Upper lobe of right lung (tissue), 1 donor: ENCODE data around the gene PRKAR1B. TPM values are rescaled to one million over a fixed set of nuclear protein-coding genes. Genes with fewer than 3 reads are reported as not detected.

Source experiments
- ATAC-seq: fragments of 200-7000 bp; cut with Tn5 transposase; one replicate; pipeline ENCODE4 v1.9.1; 2020; ENCODE audit warnings: mild to moderate bottlenecking, moderate library complexity
- DNase-seq: peaks from one replicate; pipeline ENCODE4 v3.0.0-alpha.2; 2020
- H3K27ac ChIP-seq: fragments of 200-600 bp; one replicate; pipeline ENCODE4 v1.8.0; 2022
- H3K27me3 ChIP-seq: fragments of 200-600 bp; one replicate; pipeline ENCODE4 v1.8.0; 2022; ENCODE audit warnings: mild to moderate bottlenecking
- H3K36me3 ChIP-seq: fragments of 200-600 bp; one replicate; pipeline ENCODE4 v1.8.0; 2022
- H3K4me1 ChIP-seq: fragments of 200-600 bp; one replicate; pipeline ENCODE4 v1.8.0; 2022
- H3K4me3 ChIP-seq: fragments of 200-600 bp; one replicate; pipeline ENCODE4 v1.8.0; 2022; ENCODE audit warnings: mild to moderate bottlenecking
- H3K9me3 ChIP-seq: fragments of 200-600 bp; one replicate; pipeline ENCODE4 v1.8.0; 2022
- intact Hi-C: fragments of 100-400 bp; cut with DNase I; formaldehyde crosslinking; loops from one replicate; pipeline ENCODE4 v1.11.0; 2022
- total RNA-seq: library from RNA; stranded (reverse); fragmentation: NEBNext Ultra II Directional; extraction: Animal tissue kit (Norgen Biotek cat#: 25700); gene quantifications from one replicate; pipeline ENCODE4 v1.2.1, GENCODE V29; 2021
- TF ChIP-seq, protein P1 (sequence below): fragments of 200-600 bp; IDR thresholded peaks from one replicate; pipeline ENCODE4 v1.8.0; 2022; ENCODE audit warnings: antibody characterized with exemption
- donor health status: DM: no; HTN: yes; CAD: no; lungs with severe emphysema.

Gene PRKAR1B
- total RNA-seq, 1 donor from 2014 or later, result 25.7 TPM

DNA sequence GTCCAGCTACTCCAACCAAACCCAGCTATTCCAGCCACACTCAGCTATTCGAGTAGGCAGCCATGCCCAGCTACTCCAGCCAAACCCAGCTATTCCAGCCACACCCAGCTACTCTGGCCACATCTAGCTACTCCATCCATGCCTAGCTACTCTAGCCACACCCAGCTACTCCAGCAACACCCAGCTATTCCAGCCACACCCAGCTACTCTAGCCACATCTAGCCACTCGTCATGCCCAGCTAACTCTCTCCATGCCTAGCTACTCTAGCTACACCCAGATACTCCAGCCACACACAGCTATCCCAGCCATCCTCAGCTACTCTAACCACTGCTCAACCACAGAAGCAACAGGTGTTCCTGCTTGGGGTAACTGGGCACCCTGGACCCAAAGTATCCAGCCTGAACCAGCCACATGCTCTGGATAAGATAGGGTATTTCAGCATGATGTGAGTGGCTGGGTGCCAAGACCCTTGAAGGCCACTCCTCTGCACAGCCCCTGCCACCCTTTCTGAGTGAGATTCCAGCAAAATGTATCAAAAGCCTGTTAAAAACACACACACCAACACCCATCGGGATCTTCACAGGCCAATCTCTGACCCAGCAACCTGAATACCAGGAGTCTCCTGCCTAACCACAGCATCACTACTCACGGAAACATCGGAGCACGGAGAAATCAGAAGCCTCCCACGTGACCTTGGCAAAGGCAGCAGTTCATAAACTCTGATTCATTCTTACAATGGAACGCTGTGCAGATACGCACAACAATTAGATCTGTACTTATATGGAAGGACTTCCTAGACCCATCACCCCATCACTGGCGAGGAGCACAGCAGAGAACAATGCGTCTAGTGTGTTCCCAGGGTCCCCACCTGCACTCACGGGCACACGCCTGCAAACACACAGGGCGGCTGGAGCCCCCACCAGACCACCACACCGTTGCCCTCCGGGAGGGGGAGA lies 52.3 kb downstream of the PRKAR1B start:
- H3K27ac ChIP-seq, result no peak overlapping the region
- H3K27me3 ChIP-seq, result no peaks in the 10 kb centered on the region
- ATAC-seq (no peak), DNase-seq (no peak)
- no peaks in the 10 kb centered on the region for H3K36me3 ChIP-seq
- H3K9me3 ChIP-seq, result no peaks in the 10 kb centered on the region
- H3K4me3 ChIP-seq, result no peak overlapping the region
- TF ChIP-seq, protein P1, sequence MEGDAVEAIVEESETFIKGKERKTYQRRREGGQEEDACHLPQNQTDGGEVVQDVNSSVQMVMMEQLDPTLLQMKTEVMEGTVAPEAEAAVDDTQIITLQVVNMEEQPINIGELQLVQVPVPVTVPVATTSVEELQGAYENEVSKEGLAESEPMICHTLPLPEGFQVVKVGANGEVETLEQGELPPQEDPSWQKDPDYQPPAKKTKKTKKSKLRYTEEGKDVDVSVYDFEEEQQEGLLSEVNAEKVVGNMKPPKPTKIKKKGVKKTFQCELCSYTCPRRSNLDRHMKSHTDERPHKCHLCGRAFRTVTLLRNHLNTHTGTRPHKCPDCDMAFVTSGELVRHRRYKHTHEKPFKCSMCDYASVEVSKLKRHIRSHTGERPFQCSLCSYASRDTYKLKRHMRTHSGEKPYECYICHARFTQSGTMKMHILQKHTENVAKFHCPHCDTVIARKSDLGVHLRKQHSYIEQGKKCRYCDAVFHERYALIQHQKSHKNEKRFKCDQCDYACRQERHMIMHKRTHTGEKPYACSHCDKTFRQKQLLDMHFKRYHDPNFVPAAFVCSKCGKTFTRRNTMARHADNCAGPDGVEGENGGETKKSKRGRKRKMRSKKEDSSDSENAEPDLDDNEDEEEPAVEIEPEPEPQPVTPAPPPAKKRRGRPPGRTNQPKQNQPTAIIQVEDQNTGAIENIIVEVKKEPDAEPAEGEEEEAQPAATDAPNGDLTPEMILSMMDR, result no peak
- intact Hi-C loops, result no loop called here
- no peaks in the 10 kb centered on the region for H3K4me1 ChIP-seq

DNA sequence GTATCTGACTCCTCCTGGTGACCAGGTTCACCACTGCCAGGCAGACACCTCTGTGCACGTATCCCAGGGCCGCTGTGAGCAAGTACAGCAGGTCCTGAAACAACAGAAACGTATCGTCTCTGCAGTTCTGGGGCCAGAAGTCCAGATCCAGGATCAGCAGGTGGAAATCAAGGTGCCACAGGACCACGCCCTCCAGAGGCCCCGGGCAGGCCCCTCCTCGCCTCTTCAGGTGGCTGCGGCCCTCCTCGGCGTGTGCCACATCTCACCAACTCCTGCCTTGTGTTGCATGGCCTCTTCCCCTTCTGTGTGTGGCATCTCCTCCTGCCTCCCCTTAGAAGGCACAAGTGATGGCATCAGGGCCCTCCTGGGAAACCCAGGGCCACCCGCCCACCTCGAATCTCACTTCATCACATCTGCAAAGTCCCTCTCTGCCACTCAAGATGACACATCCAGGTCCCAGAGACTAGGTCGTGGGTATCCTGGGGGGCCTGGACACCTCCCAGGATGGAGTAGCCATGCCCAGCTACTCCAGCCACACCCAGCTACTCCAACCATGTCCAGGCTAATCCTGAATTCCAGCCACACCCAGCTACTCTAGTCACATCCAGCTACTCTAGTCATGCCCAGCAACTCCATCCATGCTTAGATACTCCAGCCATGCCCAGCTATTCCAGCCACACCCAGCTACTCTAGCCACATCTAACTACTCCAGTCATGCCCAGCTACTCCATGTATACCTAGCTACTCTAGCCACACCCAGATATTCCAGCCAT lies 53.2 kb downstream of the PRKAR1B start:
- Histone ChIP-seq H3K27me3 (no peaks in the 10 kb centered on the region), H3K36me3 (no peaks in the 10 kb centered on the region), H3K4me1 (no peaks in the 10 kb centered on the region), H3K27ac (no peak overlapping the region), H3K4me3 (no peak overlapping the region), H3K9me3 (no peaks in the 10 kb centered on the region)
- TF ChIP-seq, protein P1, result no peak
- no peak for ATAC-seq
- no peak for DNase-seq
- intact Hi-C loops, result no loop called here

DNA sequence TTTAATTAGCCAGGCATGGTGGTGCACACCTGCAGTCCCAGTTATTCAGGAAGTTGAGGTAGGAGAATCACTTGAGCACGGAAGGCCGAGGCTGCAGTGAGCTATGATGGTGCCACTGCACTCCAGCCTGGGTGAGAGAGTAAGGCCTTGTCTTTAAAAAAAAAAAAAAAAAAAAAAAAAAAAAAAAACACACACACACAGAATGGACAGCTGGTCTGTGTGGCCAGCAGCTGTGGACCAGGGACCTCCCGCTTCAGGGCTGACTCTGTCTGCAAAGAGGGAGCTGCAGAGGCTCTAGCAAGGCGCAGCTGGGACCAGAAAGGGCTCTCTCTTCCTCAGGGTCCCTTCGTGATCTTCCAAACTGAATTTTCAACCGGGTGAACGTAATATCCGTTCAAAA lies 54.2 kb downstream of the PRKAR1B start:
- peaks cover 2% of the 10 kb centered on the region for H3K4me1 ChIP-seq
- TF ChIP-seq, protein P1, result no peak
- intact Hi-C loops, result no loop called here
- DNase-seq (no peak), ATAC-seq (no peak)
- H3K27me3 ChIP-seq, result no peaks in the 10 kb centered on the region
- H3K4me3 ChIP-seq, result no peak overlapping the region
- no peaks in the 10 kb centered on the region for H3K36me3 ChIP-seq
- no peaks in the 10 kb centered on the region for H3K9me3 ChIP-seq
- H3K27ac ChIP-seq, result no peak overlapping the region

DNA sequence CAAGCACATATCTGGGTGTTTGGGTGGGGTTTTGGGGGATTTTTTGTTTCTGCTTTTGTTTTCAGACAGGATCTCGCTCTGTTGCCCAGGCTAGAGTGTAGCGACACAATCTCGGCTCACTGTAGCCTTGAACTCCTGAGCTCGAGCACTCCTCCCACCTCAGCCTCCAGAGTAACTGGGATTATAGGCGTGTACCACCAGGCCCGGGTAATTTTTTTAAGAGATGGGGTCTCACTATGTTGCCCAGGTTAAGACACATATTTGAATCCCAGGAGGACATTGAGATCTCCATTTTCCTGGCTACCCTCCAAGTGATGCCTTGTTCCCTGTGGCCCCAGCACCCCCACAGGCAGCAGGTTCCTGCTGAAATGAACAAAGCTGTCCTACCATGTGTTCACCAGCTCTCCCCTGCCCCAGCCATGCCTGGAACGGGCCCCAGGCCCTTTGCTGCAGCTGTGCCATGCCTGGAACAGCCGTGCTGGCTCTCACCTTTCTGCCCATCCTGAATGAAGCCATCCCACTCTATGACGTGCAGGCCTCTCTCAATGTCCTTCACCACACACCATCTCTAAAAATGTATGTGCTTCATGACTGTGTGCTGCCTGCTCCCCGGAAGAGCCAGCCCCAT lies 55.6 kb downstream of the PRKAR1B start:
- ATAC-seq (no peak), DNase-seq (no peak)
- Histone ChIP-seq H3K4me1 (peaks cover 6% of the 10 kb centered on the region), H3K4me3 (no peak overlapping the region), H3K27me3 (no peaks in the 10 kb centered on the region), H3K36me3 (no peaks in the 10 kb centered on the region), H3K9me3 (no peaks in the 10 kb centered on the region), H3K27ac (no peak overlapping the region)
- TF ChIP-seq, protein P1, result no peak
- intact Hi-C loops, result no loop called here

DNA sequence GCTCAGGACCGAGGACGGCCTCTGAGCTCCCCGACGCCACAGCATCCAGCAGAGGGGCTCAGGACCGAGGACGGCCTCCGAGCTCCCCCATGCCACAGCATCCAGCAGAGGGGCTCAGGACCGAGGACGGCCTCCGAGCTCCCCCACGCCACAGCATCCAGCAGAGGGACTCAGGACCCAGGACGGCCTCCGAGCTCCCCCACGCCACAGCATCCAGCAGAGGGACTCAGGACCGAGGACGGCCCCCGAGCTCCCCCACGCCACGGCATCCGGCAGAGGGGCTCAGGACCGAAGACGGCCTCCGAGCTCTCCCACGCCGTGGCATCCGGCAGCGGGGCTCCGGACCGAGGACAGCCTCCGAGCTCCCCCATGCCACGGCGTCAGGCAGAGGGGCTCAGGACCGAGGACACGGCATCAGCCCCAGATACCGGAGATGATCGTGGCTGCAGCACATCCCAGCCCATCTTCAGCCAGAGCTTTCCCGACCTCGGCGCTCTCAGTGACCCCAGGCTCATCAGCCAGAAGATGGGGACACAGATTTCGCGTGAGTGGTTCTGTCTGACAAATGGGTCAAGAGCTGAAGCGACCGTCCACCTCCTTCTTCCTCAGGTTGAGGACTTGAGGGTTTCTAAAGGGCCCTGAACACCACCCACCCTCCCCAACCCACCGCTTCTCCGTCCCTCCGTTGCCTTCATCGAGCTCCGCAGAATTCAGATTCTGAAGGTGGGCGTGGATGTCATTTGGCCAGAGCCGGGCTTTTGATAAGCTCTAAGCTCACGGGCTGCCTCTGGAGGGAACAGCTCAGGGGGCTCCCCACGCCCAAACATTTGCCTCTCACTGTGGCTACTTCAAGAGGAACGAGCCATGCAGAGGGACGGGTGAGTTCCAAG lies 56.3 kb downstream of the PRKAR1B start:
- no peak for ATAC-seq
- intact Hi-C loops, result no loop called here
- DNase-seq, result no peak
- Histone ChIP-seq H3K4me1 (peaks cover 6% of the 10 kb centered on the region), H3K27me3 (no peaks in the 10 kb centered on the region), H3K36me3 (no peaks in the 10 kb centered on the region), H3K4me3 (no peak overlapping the region), H3K27ac (no peak overlapping the region), H3K9me3 (no peaks in the 10 kb centered on the region)
- TF ChIP-seq, protein P1, result no peak
